MM.1S (cell line): ENCODE results near the gene CRACDL.

ENCODE experiments used
- EZH2 ChIP-seq: fragments of 300-600 bp; sonication (generic); optimal IDR thresholded peaks from 2 replicates; pipeline ENCODE3; 2017; ENCODE audit warnings: low read depth, mild to moderate bottlenecking, antibody characterized with exemption, low read length, mixed read lengths
- TF ChIP-seq, protein P1 (sequence below): fragments of 300-600 bp; sonication (generic); IDR thresholded peaks from 2 replicates; pipeline ENCODE4 v1.5.1; 2016; ENCODE audit warnings: antibody characterized with exemption, low read length, mixed read lengths

DNA sequence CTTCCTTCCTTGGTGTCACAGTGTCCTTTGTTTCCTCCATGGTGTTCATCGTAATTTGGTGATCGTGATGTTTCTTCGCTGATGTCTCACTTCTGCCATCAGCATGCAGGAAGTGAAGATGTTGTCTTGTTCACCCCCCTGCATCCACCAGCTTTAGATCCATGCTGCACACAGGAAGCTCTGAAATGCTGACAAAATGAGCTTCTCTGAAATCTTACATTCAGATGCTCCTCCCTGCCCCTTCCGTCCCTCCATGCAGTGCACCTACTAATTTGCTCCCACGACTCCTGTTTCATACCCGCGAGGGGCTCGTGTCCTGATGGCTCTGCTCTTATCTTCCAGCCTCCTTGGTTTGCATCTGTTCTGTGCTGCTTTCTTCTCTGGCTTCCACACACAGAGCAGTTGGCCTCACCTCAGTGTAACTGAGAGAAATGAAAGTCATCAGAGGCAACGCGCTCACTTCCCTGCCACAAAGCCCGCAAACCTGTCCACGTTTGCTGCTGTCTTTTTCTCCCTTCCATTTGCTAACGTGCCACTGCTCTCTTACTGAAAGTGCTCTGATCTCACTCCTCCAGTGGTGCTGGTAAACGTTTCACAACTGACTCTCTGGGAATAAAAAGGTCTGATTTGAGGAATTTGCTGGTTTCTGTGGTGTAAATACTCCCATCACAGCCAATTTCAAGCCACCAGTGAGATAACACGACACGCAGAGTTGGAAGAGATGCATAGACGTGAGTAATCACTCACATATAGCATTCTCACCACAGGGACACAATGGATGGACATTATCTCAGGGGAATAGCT is 164.1 kb downstream of the CRACDL start:
- TF ChIP-seq EZH2 = no peak
- TF ChIP-seq, protein P1, sequence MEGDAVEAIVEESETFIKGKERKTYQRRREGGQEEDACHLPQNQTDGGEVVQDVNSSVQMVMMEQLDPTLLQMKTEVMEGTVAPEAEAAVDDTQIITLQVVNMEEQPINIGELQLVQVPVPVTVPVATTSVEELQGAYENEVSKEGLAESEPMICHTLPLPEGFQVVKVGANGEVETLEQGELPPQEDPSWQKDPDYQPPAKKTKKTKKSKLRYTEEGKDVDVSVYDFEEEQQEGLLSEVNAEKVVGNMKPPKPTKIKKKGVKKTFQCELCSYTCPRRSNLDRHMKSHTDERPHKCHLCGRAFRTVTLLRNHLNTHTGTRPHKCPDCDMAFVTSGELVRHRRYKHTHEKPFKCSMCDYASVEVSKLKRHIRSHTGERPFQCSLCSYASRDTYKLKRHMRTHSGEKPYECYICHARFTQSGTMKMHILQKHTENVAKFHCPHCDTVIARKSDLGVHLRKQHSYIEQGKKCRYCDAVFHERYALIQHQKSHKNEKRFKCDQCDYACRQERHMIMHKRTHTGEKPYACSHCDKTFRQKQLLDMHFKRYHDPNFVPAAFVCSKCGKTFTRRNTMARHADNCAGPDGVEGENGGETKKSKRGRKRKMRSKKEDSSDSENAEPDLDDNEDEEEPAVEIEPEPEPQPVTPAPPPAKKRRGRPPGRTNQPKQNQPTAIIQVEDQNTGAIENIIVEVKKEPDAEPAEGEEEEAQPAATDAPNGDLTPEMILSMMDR = no peak
